CD14-positive monocyte (primary cell): ENCODE measurements around the gene SLC35A3. TPM values are rescaled to one million over a fixed set of nuclear protein-coding genes. Genes with fewer than 3 reads are reported as not detected.

Source experiments
- DNase-seq, 3 donors: peaks; one replicate each; pipeline ENCODE4 v3.0.0-alpha.2; 2011 to 2022
- H2AFZ ChIP-seq: 2 replicates; pipeline ENCODE4 v1.6.0; 2012; ENCODE audit warnings: mild to moderate bottlenecking, low read depth, low read length, inconsistent platforms; ENCODE audit not compliant: insufficient read depth, poor library complexity, severe bottlenecking
- H3K27ac ChIP-seq, 2 donors: 1 replicate in 1 of 2; 2 replicates in 1 of 2; pipeline ENCODE4 v1.5.1; 2012 to 2013; ENCODE audit warnings: low read length in 2 of 2, control low read depth in 1 of 2, inconsistent platforms in 1 of 2, low read depth in 1 of 2, mild to moderate bottlenecking in 1 of 2
- H3K27me3 ChIP-seq, 2 donors: one replicate each; pipeline versions ENCODE4 v1.6.0 to v1.6.1; 2011 to 2013; ENCODE audit warnings: low read length in 2 of 2; ENCODE audit not compliant: control insufficient read depth in 2 of 2, insufficient read depth in 2 of 2
- H3K36me3 ChIP-seq, 2 donors: replicated peaks in 1 of 2; 1 replicate in 1 of 2; 2 replicates in 1 of 2; pipeline versions ENCODE4 v1.5.1 to v1.6.1; 2012 to 2013; ENCODE audit warnings: low read length in 2 of 2, control low read depth in 1 of 2, inconsistent platforms in 1 of 2, mild to moderate bottlenecking in 1 of 2; ENCODE audit not compliant: insufficient read depth in 2 of 2, control insufficient read depth in 1 of 2
- H3K4me1 ChIP-seq, 2 donors: 1 replicate in 1 of 2; 2 replicates in 1 of 2; pipeline versions ENCODE4 v1.5.1 to v1.6.1; 2012 to 2013; ENCODE audit warnings: low read length in 2 of 2, control low read depth in 1 of 2, inconsistent platforms in 1 of 2, mild to moderate bottlenecking in 1 of 2, moderate library complexity in 1 of 2; ENCODE audit not compliant: insufficient read depth in 2 of 2, control insufficient read depth in 1 of 2
- H3K4me2 ChIP-seq: replicated peaks from 2 replicates; pipeline ENCODE3; 2012; ENCODE audit warnings: low read length, moderate library complexity, mild to moderate bottlenecking; ENCODE audit not compliant: poor library complexity, severe bottlenecking; ENCODE audit errors: extremely low read depth
- H3K4me3 ChIP-seq, 3 experiments: fragments of 200-600 bp in 1 of 3; sonication (generic) in 1 of 3; replicated peaks in 1 of 3; 1 replicate in 2 of 3; 2 replicates in 1 of 3; pipeline ENCODE4 v1.5.1; 2011 to 2013; ENCODE audit warnings: low read length in 3 of 3, mild to moderate bottlenecking in 3 of 3, control low read depth in 2 of 3, low read depth in 2 of 3, inconsistent platforms in 1 of 3, moderate library complexity in 1 of 3
- H3K79me2 ChIP-seq: 2 replicates; pipeline ENCODE4 v1.6.0; 2012; ENCODE audit warnings: mild to moderate bottlenecking, control low read depth, inconsistent platforms, low read length, moderate library complexity; ENCODE audit not compliant: insufficient read depth
- H3K9ac ChIP-seq: 2 replicates; pipeline ENCODE4 v1.6.0; 2017; ENCODE audit warnings: low read length, mild to moderate bottlenecking; ENCODE audit not compliant: insufficient read depth, poor library complexity, severe bottlenecking
- H3K9me3 ChIP-seq, 2 donors: replicated peaks in 1 of 2; 1 replicate in 1 of 2; 2 replicates in 1 of 2; pipeline versions ENCODE4 v1.5.1 to v1.6.1; 2012 to 2013; ENCODE audit warnings: low read length in 2 of 2, control low read depth in 1 of 2; ENCODE audit not compliant: control insufficient read depth in 1 of 2, insufficient read depth in 1 of 2
- H4K20me1 ChIP-seq: 2 replicates; pipeline ENCODE4 v1.6.0; 2012; ENCODE audit warnings: mild to moderate bottlenecking, low read length, control low read depth, moderate library complexity; ENCODE audit not compliant: insufficient read depth
- H3K27ac Mint-ChIP-seq, 7 donors: one replicate each; pipeline ENCODE4 v1.8.0; 2020; ENCODE audit warnings: mild to moderate bottlenecking in 7 of 7, mixed read lengths in 7 of 7, moderate library complexity in 6 of 7, inconsistent platforms in 2 of 7
- H3K27me3 Mint-ChIP-seq, 3 donors: one replicate each; pipeline ENCODE4 v1.8.0; 2021 to 2022; ENCODE audit warnings: low read depth in 3 of 3, mild to moderate bottlenecking in 3 of 3, mixed read lengths in 3 of 3, moderate library complexity in 3 of 3, inconsistent platforms in 1 of 3
- H3K36me3 Mint-ChIP-seq, 2 donors: one replicate each; pipeline ENCODE4 v1.8.0; 2020; ENCODE audit warnings: mixed read lengths in 2 of 2, inconsistent platforms in 1 of 2, mild to moderate bottlenecking in 1 of 2
- H3K4me1 Mint-ChIP-seq: one replicate; pipeline ENCODE4 v1.8.0; 2020; ENCODE audit warnings: mild to moderate bottlenecking, mixed read lengths
- H3K4me3 Mint-ChIP-seq, 2 donors: one replicate each; pipeline ENCODE4 v1.8.0; 2020; ENCODE audit warnings: mild to moderate bottlenecking in 2 of 2, mixed read lengths in 2 of 2, moderate library complexity in 1 of 2
- H3K9me3 Mint-ChIP-seq, 7 donors: one replicate each; pipeline ENCODE4 v1.8.0; 2020 to 2022; ENCODE audit warnings: mixed read lengths in 7 of 7, mild to moderate bottlenecking in 6 of 7, moderate library complexity in 6 of 7, inconsistent platforms in 2 of 7
- CTCF ChIP-seq: fragments of 200-600 bp; IDR thresholded peaks from one replicate; pipeline ENCODE4 v1.8.0; 2022; ENCODE audit warnings: antibody characterized with exemption, mild to moderate bottlenecking
- WGBS: methylation state at CpG from one replicate; pipeline ENCODE4 v1.1.5; 2013; ENCODE audit warnings: missing lambda C conversion rate; ENCODE audit not compliant: insufficient coverage; 5-methylcytosine and 5-hydroxymethylcytosine counted together
- intact Hi-C, 2 donors: fragments of 100-400 bp; cut with micrococcal nuclease; formaldehyde crosslinking; loops; one replicate each; pipeline versions ENCODE4 v1.15.0 to v1.15.1; 2023
- polyA plus RNA-seq, 3 donors: library from polyadenylated mRNA; depleted of rRNA in 1 of 3; unstranded in 2 of 3; stranded (reverse) in 1 of 3; fragments of 300-500 nt in 2 of 3; fragments of >200 nt in 1 of 3; fragmentation: Illumina TruSeq in 2 of 3; gene quantifications; 1 replicate in 2 of 3; 2 replicates in 1 of 3; pipeline ENCODE4 v1.2.3, GENCODE V29; 2012 to 2021
- small RNA-seq: library from RNA; depleted of rRNA; stranded (forward); fragments of <200 nt; gene quantifications from one replicate; pipeline ENCODE3, GENCODE V24; 2012; ENCODE audit warnings: low read depth; ENCODE audit not compliant: insufficient read length

Gene SLC35A3
- polyA plus RNA-seq, 3 donors: 10.1 to 14.3 (median 13.0) TPM

- WGBS: 90% methylated on average over 2 of the region's 5 CpGs
- Histone ChIP-seq H3K27me3 (no peaks in the 10 kb centered on the region), H3K9me3 (no peaks in the 10 kb centered on the region), H3K27ac (no peak overlapping the region), H4K20me1 (no peaks in the 10 kb centered on the region), H3K4me3 (no peak overlapping the region), H2AFZ (no peak overlapping the region), H3K4me1 (no peaks in the 10 kb centered on the region), H3K4me2 (no peak overlapping the region), H3K36me3 (peaks cover 74 to 99% of the 10 kb centered on the region in 2 donors), H3K79me2 (no peaks in the 10 kb centered on the region), H3K9ac (no peak overlapping the region)
- peaks cover 75 to 80% of the 10 kb centered on the region in 2 donors for H3K36me3 Mint-ChIP-seq
- no peak for DNase-seq
- peaks cover 0 to 2% (median 0%) of the 10 kb centered on the region in 3 donors for H3K27me3 Mint-ChIP-seq
- H3K4me1 Mint-ChIP-seq: no peaks in the 10 kb centered on the region
- peaks cover 0 to 2% (median 0%) of the 10 kb centered on the region in 7 donors for H3K9me3 Mint-ChIP-seq
- H3K4me3 Mint-ChIP-seq: no peak overlapping the region
- H3K27ac Mint-ChIP-seq: peak overlapping the region in 1 of 7 donors; percentile 42
- intact Hi-C loops: no loop called here
- TF ChIP-seq CTCF: no peak
These were observed 107.7 kb downstream of the SLC35A3 start for GRCh38 chr1:100077531-100077930.

- no peaks in the 10 kb centered on the region for H3K27me3 ChIP-seq
- no peak overlapping the region for H3K4me2 ChIP-seq
- Mint-ChIP-seq H3K4me1 (no peaks in the 10 kb centered on the region), H3K27me3 (no peaks in the 10 kb centered on the region), H3K4me3 (no peak overlapping the region), H3K36me3 (peaks cover 65% of the 10 kb centered on the region in 2 donors), H3K9me3 (no peaks in the 10 kb centered on the region), H3K27ac (no peak overlapping the region)
- TF ChIP-seq CTCF: no peak
- H3K9ac ChIP-seq: no peak overlapping the region
- WGBS: 94% methylated on average over 3 of the region's 3 CpGs
- H3K4me1 ChIP-seq: no peaks in the 10 kb centered on the region
- intact Hi-C loops: no loop called here
- no peak for DNase-seq
- no peak overlapping the region for H3K27ac ChIP-seq
- no peaks in the 10 kb centered on the region for H3K79me2 ChIP-seq
- H2AFZ ChIP-seq: no peak overlapping the region
- no peaks in the 10 kb centered on the region for H3K9me3 ChIP-seq
- H3K36me3 ChIP-seq: peaks cover 73 to 99% of the 10 kb centered on the region in 2 donors
- no peaks in the 10 kb centered on the region for H4K20me1 ChIP-seq
- H3K4me3 ChIP-seq: no peak overlapping the region
These were observed 110.5 kb downstream of the SLC35A3 start for GRCh38 chr1:100080331-100080730.

Small RNA genes lying within 50 kb of the gene (small RNA-seq; reads per million reads assigned to genes)
- gene RNU6-1318P (not detected), gene RNU6-750P (not detected)

Other genes with a start within 250 kb of the SLC35A3 start
- gene FRRS1, start 203.4 kb upstream of the SLC35A3 start, polyA plus RNA-seq: 1 to 10 TPM in 2 of 3 donors, under 1 TPM in 1; 0.61 to 2.1 (median 2.1) TPM
- gene AGL, start 119.6 kb upstream of the SLC35A3 start, polyA plus RNA-seq: 1 to 10 TPM; 1.2 to 3.9 (median 1.3) TPM
- under 1 TPM; 0.53 to 0.98 (median 0.93) TPM for gene SASS6, start 162.9 kb downstream of the SLC35A3 start, polyA plus RNA-seq
- gene TRMT13, start 163.2 kb downstream of the SLC35A3 start, polyA plus RNA-seq: 1 to 10 TPM; 2.2 to 8.1 (median 2.3) TPM
- 1 to 10 TPM in 1 of 3 donors, under 1 TPM in 1, not detected in 1; 0.39 to 1.6 TPM for gene LRRC39, start 208.3 kb downstream of the SLC35A3 start, polyA plus RNA-seq